Endothelial cell of umbilical vein (primary cell): ENCODE measurements around the gene PHF2.

ENCODE experiments used
- CTCF ChIP-seq, 2 donors: IDR thresholded peaks; 1 replicate in 1 of 2; 2 replicates in 1 of 2; pipeline ENCODE4 v1.5.1; 2011; ENCODE audit warnings: low read length in 2 of 2, mild to moderate bottlenecking in 2 of 2, moderate library complexity in 2 of 2, control low read depth in 1 of 2, inconsistent platforms in 1 of 2, low read depth in 1 of 2; ENCODE audit not compliant: insufficient read depth in 1 of 2; ENCODE audit errors: extremely low read depth in 1 of 2
- EZH2 ChIP-seq: IDR thresholded peaks from 2 replicates; pipeline ENCODE4 v1.6.1; 2012; ENCODE audit warnings: borderline replicate concordance, low read depth, mild to moderate bottlenecking, moderate library complexity, low read length, inconsistent platforms; ENCODE audit not compliant: severe bottlenecking
- FOS ChIP-seq: IDR thresholded peaks from 2 replicates; pipeline ENCODE4 v1.6.1; 2011; ENCODE audit warnings: mild to moderate bottlenecking, low read length, moderate library complexity, borderline replicate concordance; ENCODE audit not compliant: insufficient read depth
- GATA2 ChIP-seq: IDR thresholded peaks from 2 replicates; pipeline ENCODE4 v1.7.0; 2011; ENCODE audit warnings: low read depth, mild to moderate bottlenecking, moderate library complexity, mixed read lengths, low read length; ENCODE audit not compliant: insufficient read length, insufficient read depth
- JUN ChIP-seq: IDR thresholded peaks from 2 replicates; pipeline ENCODE4 v1.6.1; 2011; ENCODE audit warnings: borderline replicate concordance, low read depth; ENCODE audit not compliant: insufficient read length, insufficient read depth
- MAX ChIP-seq: IDR thresholded peaks from 2 replicates; pipeline ENCODE4 v1.6.1; 2011; ENCODE audit not compliant: insufficient read depth, insufficient read length
- MYC ChIP-seq: IDR thresholded peaks from one replicate; pipeline ENCODE4 v1.6.1; 2011; ENCODE audit warnings: mild to moderate bottlenecking, low read depth, low read length
- POLR2A ChIP-seq: IDR thresholded peaks from 2 replicates; pipeline ENCODE4 v1.6.1; 2012; ENCODE audit warnings: low read depth, mild to moderate bottlenecking, control low read depth, low read length
- POLR2AphosphoS5 ChIP-seq: IDR thresholded peaks from 2 replicates; pipeline ENCODE4 v1.6.1; 2012; ENCODE audit warnings: low read depth, mild to moderate bottlenecking, control low read depth, low read length, moderate library complexity; ENCODE audit not compliant: insufficient read depth

DNA sequence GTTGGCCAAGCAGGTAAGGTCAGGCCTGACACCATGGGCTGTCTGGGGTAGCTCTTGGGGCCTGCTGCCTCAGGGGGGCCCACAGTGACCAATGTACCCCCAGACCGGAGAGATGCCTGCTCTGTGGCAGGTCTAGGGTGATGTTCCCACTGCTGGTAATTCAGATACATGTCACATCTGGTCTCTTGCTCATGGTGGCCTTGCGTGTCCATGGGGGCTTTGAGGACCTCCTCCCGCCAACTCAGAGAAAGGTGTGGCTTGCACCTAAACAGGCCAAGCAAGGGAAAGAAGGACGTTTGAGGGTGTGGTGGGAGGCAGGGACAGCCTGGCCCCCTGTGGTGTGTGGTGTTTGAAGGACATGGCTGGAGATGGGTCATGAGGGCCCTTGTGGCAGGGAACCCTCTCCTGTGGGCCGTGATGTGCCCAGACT lies 75.2 kb downstream of the PHF2 start:
- TF ChIP-seq CTCF (IDR thresholded peaks at IDR 0.05; ENCODE audit: extremely low read depth in 1 of 2, insufficient read depth in 1 of 2, low read depth in 1 of 2, low read length in 2 of 2) = no peak
- no peak for TF ChIP-seq MYC
- no peak for TF ChIP-seq POLR2AphosphoS5
- no peak for TF ChIP-seq EZH2
- TF ChIP-seq FOS = no peak
- TF ChIP-seq POLR2A = no peak
- TF ChIP-seq JUN = no peak
- TF ChIP-seq MAX = no peak
- no peak for TF ChIP-seq GATA2
